Measurements from ENCODE around the gene SMIM38. TPM values are rescaled to one million over a fixed set of nuclear protein-coding genes. Genes with fewer than 3 reads are reported as not detected.
"Not testable (repeated sequence)": the region's sequence is repeated elsewhere in the genome, so short reads cannot be mapped to it uniquely, and the experiment has no call there.

SMIM38 gene
- total RNA-seq, 1 donor from 2014 or later: 1.1 TPM

GRCh38 chr11:69140161-69140560 lies 15.6 kb upstream of the SMIM38 start:
- DNase-seq (ENCODE audit: low spot score): not testable (repeated sequence)

- no peak for DNase-seq (ENCODE audit: low spot score)
These were observed 15.1 kb upstream of the SMIM38 start for GRCh38 chr11:69140635-69141034.

GRCh38 chr11:69141742-69142141 lies 14.0 kb upstream of the SMIM38 start:
- DNase-seq (ENCODE audit: low spot score): no peak

- DNase-seq (ENCODE audit: low spot score): no peak
These were observed 12.8 kb upstream of the SMIM38 start for GRCh38 chr11:69142895-69143294.

DNA sequence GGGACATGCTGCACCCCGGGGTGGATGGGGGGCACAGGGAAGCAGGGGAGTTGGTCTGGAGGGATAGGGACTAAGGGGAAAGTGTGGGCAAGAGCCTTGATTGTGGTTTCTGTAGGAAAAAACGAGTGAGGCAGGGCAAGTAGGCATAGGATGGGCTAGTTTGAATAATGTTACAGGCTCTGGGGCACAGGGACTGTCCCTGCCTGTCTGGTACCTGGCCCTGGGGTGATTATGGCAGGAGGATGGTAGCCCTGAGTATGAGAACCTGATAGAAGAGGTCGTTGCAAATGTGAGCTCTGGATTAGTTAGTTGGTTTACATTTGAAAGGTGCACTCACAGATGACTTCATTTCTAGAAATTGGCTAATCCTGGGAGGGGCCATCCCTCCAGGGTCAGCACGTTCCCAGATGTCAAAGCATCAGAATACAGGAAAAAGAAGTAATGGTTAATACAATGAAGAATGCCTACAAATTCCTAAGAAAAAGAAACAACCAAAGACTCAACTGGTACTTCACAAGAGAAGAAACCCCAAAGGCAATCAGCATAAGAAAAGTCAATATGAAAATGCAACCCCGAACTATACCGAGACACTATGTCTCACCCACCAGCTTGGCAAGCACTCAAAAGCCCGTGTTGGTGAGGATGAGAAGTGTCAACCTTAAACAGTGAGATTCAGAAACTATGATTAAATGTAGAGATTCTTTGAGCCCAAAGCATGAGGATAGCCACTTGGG lies 11.3 kb upstream of the SMIM38 start:
- no peak for DNase-seq (ENCODE audit: low spot score)

GRCh38 chr11:69145050-69145380 lies 10.7 kb upstream of the SMIM38 start:
- DNase-seq (ENCODE audit: low spot score): no peak

GRCh38 chr11:69148377-69148762 lies 7.4 kb upstream of the SMIM38 start:
- no peak for DNase-seq (ENCODE audit: low spot score)

DNA sequence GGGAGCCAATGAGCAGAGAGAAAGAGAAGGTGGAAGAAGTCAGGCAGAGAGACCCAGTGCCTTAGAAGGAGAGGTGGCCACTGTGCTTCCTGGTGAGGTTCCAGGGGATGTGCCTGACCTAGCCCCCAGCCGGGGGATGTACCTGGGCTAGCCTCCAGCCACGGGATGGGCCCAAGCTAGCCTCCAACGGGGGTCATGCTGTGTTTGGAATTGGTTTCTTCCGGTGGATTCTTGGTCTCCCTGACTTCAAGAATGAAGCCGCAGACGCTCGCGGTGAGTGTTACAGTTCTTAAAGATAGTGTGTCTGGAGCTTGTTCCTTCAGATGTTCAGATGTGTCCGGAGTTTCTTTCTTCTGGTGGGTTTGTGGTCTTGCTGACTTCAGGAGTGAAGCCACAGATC lies 6.9 kb upstream of the SMIM38 start:
- DNase-seq (ENCODE audit: low spot score): no peak

- not testable (repeated sequence) for DNase-seq (ENCODE audit: low spot score)
These were observed 6.2 kb upstream of the SMIM38 start for GRCh38 chr11:69149338-69150045.

DNA sequence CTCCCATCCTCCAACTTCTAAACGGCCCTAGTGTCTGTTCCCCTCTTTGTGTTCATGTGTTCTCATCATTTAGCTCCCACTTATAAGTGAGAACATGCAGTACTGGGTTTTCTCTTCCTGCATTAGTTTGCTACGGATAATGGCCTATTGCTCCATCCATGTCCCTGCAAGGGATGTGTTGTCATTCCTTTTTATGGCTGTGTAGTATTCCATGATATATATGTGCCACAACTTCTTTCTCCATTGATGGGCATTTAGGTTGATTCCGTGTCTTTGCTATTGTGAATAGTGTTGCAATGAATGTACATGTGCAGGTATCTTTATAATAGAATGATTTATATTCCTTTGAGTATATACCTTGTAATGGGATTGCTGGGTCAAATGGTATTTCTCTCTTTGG lies 5.6 kb upstream of the SMIM38 start:
- no peak for DNase-seq (ENCODE audit: low spot score)

GRCh38 chr11:69151836-69152235 lies 3.9 kb upstream of the SMIM38 start:
- no peak for DNase-seq (ENCODE audit: low spot score)

DNA sequence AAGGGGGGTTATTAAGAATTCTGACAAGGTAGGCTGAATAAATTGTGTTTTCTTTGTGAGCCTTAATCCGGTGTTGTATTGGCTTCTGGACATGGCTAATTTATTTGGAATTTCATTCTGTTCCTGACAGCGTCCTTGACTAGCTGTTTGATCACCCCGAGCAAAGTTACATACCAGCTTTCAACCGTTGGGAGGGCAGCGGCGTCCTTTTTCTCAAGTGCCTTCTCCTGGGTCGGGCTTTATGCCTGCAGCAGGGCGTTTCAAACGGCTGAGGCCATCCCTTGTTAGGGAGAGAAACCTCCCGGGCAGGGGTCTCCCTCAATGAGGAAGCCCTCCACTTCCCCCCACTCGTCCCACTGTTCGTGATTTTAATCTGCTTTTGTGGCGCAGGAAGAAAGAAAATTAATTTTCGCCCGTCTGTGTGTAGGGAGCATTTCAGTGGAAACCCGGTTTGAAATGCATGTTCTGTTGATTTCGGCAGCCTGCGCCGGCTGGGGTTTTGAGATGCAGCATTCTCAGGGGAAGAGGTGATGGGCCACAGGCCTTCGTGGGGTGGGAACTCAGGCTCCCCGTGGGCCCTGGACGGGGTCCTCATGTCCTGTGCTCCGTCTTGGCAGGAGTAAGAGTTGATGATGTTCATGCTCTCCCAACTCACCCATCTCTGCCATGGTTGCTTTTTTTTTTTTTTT lies 2.9 kb upstream of the SMIM38 start:
- DNase-seq (ENCODE audit: low spot score): no peak

DNA sequence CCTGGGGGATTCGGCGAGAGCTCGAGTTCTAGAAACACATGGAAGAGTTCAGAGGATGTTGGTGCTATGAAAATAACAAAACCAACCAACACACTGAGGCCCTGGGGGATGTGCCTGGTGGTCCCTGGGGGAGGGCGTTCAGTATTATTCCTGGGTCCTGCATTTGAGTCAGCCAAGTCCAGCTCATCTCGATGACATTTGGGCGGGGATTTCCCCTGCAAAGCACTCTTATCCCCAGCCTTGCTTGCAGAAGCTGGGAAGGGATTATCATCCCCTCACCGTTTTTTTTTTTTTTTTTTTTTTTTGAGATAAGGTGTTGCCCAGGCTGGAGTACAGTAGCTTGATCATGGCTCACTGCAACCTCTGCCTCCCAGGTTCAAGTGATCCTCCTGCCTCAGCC lies 2.1 kb upstream of the SMIM38 start:
- DNase-seq (ENCODE audit: low spot score): no peak

GRCh38 chr11:69154211-69154913 lies 1.4 kb upstream of the SMIM38 start:
- DNase-seq (ENCODE audit: low spot score): no peak

DNA sequence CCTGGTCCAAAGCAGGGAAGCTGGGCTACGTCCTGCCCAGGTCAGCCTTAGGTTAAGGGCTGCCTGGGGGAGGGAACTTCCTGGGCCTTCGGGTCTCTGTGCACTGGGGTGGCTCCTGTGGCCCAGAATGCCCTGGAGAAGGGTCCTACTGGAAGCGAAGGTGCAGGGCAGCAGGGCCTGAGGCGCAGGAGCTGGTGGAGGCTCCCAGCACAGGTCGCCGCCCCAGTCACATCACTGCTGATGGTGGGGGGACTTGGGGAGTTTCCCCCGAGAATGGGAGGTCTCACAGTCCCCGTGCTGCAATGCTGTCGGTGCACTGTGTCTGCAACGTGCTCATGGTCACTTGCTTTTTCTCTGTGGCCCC lies 815 bp upstream of the SMIM38 start:
- DNase-seq (ENCODE audit: low spot score): no peak

GRCh38 chr11:69156235-69156639 lies 502 bp downstream of the SMIM38 start:
- DNase-seq (ENCODE audit: low spot score): no peak

DNA sequence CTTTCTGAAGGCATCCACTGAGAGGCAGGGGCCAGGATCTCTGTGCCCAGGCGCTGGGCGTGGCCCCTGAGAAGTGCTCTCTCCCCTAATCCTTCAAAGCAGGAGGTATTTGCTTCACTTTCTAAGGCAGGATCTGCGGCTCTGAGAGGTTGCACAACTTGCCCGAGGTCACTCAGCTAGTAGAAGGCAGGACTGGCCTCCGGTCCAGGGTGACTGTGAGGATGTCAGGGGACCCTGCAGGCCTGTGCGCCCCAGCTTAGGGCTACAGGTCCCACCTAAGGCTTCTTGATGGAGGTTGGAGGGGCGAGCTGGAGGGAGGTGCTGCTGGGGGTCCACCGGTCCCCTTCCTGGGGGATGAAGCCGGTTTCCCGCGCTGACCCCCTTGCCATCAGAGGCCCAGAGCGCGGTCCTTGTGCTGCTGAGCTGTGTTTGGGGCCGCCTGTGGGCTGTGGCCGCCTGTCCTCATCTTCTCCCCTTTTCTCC lies 979 bp downstream of the SMIM38 start:
- no peak for DNase-seq (ENCODE audit: low spot score)

- DNase-seq (ENCODE audit: low spot score): no peak
These were observed 1.6 kb downstream of the SMIM38 start for GRCh38 chr11:69157156-69157821.

GRCh38 chr11:69157822-69158231 lies 2.1 kb downstream of the SMIM38 start:
- DNase-seq (ENCODE audit: low spot score): no peak

DNA sequence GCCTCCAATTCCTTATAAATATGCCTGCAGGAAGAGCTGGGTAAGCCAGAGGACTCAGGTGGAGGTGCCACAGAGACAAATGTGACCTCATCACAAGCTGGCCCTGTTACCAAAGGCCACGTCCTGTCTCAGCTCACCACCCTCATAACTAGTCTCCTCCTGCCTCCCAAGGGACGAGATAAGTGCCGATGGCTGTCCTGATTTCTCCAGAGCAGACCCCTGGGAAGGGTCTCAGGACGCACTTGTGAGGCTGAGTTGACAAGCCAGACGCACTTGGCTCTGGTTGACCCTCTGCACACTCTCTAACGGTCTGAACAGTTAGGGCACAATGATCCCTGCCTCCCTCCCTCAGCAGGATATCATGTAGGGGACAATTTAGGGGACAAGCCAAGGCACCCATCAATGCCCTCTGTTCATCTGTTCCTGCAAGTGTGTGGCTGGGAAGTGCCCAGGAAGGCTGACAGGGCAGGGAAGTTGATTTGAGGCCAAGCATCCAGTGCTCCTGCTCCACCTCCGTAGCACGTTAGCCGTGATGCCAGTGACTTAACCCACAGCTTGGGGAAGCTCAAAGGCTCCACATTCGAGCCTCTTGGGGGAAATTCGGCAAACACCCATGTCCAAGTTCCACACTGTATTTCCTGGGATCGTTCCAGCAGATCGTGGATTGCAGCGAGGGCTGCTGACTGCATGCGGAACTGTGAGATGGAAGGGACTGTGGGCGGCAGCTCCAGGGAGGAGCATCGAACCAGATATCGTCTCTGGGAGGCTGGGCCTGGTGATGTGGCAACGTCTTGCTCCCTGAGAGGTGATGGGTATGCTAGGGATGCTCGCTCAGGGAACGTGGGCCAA lies 2.8 kb downstream of the SMIM38 start:
- DNase-seq (ENCODE audit: low spot score): no peak

Measured in ureter (tissue), 1 donor.